Fibroblast of skin of right biceps (primary cell): ENCODE data around the gene RHBDD3.

Source experiments
- DNase-seq: peaks from one replicate; pipeline ENCODE4 v3.0.0-alpha.2; 2013

RHBDD3 gene

GRCh38 chr22:29267858-29268510 lies at the start of gene RHBDD3, which contains the start of gene EWSR1:
TSS of gene RHBDD3 (minus strand) at chr22:29267981. CDS start at chr22:29265626, 2,355 bp downstream.
TSS of gene EWSR1 (plus strand) at chr22:29268268. CDS start at chr22:29268337, 69 bp downstream.
- peak; percentile 99 for DNase-seq

GRCh38 chr22:29316141-29316828 lies 48.5 kb upstream of the RHBDD3 start:
- no peak for DNase-seq

DNA sequence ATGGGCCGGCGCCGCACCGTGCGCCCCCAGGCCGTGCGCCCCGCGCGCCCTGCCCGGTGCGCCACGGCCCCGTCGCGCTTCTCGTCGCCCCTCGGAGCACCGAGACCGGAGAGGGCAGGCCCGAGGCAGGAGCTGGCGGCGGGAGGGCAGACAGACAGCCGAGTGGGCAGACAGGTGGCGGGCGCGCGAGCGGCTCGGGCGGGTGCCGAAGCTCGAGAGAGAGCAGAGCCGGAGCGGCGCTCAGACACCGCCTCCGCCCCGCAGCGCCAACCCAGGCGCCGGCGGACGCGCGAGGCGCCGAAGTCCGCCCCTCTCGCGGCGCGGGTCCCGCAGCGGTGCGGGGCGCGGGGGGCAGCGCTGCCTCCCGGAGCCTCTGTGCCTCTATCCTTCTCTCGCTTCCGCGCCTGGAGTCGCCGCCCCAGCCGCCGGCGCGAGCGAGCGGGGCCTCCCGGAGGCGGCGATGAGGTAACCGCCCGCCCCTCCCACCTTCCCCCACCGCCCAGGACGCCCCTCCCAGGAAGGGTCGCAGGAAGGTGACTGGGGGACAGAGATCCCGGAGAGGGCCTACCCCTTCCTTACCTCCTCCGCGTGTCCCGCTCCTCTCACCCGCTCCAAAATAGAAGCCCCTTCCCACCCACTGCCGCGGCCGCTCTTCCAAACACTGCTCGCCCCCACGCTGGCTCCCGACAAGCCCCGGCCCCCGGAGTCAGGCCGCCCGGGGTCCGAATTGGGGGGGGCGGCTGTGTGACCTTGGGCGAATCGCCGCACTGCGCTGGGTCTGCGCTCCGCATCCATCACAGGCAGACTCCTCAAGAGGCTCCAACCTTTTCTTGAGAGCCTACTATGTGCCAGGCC lies 47.7 kb upstream of the RHBDD3 start, which contains the start of gene RASL10A:
TSS of gene RASL10A (minus strand) at position 412 of the 855 bp plus-strand sequence. CDS start 451 bp downstream, outside the sequence.
- DNase-seq, result no peak

DNA sequence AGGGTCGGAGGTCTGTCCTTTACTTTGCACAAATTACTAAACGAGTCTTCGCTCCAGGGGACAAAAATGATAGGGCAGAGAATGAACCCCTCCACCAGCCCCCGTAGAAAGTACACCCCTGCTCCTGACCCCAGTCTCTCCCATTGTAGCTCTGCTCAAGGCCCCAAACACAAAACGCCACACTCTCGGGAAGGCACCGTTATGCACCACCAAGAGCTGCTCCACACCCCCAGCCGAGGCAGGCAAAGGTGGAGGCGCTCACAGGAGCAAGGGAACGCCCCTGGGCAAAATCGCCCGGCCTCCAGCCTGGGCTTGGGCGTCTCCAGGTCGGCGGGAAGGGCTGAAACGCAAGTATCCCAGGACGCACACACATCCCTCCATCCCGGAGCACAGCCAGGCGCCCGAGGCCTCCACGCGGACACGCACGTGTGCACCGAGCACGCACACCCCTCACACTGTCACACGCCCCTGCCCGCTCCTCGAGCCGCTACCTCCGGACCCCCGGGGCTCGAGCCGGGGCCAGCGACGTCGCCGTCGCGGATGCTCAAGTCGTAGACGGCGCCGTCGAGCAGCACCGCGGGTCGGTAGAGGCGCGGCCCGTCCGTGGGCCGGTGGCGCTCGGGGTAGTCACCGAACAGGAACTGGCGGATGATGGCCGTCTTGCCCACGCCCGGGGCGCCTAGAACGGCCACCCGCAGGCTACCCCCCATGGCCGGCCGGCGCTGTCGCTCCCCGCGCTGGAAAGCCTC lies 46.9 kb upstream of the RHBDD3 start:
- DNase-seq, result no peak

GRCh38 chr22:29313576-29314466 lies 46.0 kb upstream of the RHBDD3 start:
- DNase-seq, result no peak

DNA sequence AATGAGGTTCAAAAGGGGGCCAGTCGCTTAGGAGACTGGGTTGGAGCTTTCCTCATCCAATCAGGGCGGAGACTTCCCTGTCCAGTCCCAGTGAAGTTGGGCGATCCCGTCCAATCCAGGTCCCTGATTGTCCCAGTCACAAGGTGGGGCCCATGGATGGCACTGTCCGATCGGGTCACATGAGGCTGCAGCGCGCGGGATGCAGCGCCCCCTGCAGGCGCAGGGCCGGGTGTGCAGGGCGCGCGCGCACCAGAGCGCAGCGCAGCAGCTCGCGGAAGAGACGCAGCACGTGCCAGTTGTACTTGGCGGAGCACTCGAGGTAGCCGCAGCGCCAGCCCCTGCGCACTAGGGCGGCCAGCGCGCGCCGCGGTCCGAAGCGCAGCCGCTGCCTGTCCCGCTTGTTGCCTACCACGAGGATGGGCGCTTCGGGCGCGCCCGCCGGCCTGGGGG lies 45.4 kb upstream of the RHBDD3 start:
- DNase-seq, result peak; percentile 40

DNA sequence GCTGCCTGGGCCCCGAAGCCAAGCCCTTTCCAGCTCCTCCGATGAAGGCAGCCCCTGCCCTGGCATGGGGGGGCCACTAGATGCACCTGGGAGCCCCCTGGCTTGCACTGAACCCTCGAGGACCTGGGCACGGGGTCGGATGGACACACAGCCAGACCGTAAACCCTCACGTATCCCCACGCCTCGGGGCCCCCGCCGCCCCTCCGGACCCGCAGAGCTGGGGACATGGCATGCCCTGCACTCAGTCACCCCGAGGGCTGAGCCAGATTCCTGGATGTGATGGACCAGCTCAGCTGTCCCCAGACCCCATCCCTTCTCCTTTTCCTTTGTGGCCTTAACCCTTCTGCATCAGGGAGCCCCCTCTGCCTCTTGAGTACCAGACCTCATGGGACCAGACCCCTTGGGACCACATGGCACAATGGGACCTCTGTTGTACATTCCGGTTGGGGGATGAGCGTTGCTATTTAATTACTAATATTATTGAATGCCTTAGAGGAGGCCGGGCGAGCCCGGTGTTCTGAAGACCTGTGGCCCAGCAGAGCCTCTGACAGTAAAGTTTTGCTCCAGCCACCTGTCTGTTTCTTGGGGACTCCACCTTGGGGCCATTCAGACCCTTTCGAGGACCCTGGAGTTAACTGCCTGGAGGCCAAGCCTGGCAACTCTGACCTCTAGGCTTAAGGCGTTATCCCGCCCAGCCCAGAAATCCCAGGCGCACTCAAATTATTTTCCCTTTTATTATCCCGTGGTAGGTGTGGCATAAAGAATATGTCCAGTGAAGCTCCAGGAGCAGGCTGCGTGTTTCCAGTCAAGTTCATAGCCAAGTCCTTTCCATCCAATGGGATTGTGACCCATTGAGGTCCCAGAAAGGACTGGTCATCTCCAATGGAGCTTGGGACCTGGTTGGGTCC lies 44.7 kb upstream of the RHBDD3 start:
- DNase-seq, result no peak

- DNase-seq, result no peak
Observed at GRCh38 chr22:29311464-29312217, 43.9 kb upstream of the RHBDD3 start.

DNA sequence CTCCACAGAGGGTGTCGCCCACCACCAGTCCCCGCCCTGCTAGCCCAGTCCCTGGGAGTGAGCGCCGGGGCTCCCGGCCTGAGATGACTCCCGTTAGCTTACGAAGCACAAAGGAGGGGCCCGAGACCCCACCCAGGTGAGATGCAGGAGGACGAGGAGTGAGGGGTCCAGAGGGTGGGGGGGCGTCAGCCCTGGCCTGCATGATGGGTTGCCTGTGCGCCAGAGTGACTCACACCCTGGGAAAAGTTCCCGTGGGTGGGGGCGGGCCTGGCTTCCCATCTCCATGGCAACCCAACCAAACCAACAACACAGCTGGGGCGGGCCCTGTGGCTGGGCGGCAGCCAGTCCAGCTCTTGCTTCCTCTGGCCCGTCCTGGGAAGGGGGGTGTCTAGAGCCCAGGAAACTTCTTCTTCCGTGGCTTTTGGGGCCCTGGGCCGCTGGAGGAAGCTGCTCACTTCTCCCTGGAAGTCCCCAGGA lies 43.1 kb upstream of the RHBDD3 start:
- peak; percentile 97 for DNase-seq

- DNase-seq, result no peak
Observed at GRCh38 chr22:29310065-29310862, 42.5 kb upstream of the RHBDD3 start.

DNA sequence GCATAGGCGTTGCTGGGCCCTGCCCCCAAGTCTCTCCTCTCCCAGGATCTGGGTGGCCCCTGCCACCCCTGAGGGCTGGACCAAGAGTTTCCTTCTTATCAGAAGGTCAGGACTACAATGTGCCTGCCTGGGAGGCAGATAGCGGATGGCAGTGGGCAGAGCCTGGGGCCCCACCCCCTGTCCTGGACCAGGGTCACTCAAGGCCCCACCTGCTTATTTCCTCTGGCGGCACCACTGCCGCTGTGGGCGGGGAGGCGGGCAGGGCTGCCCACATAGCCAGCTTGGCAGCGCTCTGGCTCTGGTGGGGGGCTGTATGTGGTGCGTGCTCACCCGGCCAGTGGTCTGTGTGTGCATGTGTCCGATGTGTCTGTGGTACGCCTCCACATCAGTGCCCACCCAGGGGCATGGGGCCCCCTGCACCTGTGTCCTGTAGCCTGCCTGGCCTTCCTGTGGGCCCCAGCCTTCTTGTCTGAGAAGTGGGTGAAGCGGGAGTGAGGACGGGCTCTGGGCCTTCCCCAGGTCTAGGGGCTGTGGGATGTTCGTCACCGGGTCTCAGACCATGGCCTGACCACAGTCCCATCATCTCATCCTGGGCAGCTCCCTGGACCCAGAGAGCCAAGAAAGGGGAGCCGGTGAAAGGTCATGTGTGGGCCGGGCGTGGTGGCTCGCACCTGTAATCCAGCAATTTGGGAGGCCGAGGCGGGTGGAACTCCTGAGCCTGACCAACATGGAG lies 41.7 kb upstream of the RHBDD3 start:
- no peak for DNase-seq

DNA sequence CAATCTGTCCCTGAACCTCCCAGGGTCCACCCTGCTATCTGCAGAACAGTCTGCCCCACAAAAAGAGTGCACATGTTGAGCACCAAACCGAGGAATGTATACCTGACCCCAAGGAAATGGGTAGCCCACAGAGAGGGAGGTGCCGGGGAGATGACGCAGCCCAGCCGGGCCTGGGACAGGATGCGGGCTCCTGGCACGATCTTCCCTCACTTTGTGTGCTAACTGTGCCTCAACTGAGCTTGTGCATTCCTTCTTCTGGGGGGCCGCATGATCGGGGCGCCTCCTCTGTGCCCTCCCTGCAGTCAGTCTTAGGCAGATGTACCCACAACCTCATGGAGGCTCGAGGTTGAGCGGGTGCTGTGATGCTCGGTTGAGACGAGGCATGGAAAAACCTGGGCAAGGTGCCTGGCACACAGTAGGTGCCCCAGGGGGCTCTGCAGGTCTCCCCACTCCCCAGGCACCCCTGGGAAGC lies 41.0 kb upstream of the RHBDD3 start:
- peak; percentile 68 for DNase-seq

- DNase-seq, result no peak
Observed at GRCh38 chr22:29308148-29308790, 40.5 kb upstream of the RHBDD3 start.

DNA sequence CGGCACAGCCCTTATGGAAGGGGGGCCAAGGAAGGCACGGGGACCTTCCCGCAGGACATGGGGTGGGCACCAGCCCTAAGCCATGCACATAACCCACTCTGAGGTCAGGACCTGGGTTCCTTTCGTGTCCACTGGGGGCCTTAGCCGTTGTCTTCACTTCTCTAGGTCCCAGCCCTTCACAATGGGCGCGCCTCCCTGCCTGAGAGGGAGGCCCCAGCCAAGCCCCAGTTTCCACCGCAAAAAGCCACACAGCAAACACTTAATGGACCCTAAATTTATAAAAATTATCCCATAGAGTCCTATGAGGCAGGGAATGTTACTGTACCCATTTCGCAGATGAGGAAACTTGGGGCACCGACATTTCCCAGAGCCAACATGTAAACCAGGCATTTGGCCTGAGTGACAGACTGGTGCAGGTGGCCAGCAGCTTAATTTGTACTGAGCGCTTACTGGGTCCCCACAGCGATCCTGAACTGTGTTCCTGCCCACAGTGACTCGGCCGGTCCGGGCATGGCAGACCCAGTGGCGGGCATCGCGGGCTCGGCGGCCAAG lies 39.9 kb upstream of the RHBDD3 start:
- no peak for DNase-seq

GRCh38 chr22:29306835-29307595 lies 39.2 kb upstream of the RHBDD3 start:
- peak; percentile 83 for DNase-seq
